ENCODE data around the gene ABCB6. TPM values are rescaled to one million over a fixed set of nuclear protein-coding genes. Genes with fewer than 3 reads are reported as not detected.

ABCB6 gene
- total RNA-seq, 2 donors from 2014 or later: 31.9 to 32.1 TPM

DNA sequence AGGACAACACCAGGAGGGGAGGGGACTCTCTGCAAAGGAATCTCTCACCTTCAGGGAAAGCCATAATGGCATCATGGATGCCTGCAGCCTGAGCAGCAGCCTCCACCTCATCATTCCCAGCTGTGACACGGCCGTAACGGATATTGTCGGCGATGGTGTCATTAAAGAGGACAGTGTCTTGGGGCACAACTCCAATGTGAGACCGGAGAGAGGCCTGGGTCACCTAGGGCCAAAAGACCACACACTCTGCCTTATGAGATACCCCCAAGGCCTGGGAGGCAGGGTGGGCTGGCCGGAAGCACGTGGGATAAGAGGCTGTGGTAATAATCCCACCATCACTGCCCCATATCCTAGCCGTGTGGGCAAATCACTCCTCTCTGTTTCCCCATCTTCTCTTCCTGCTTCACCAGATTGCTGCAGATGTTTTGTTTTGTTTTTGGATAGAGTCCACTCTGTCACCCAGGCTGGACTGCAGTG lies 7.8 kb downstream of the ABCB6 start:
- intact Hi-C loops (cut with DNase I): loop anchor here (10.0 kb wide), 1 partner anchor 84 kb away; no protein-coding TSS in a partner anchor
- H3K9me3 ChIP-seq: no peaks in the 10 kb centered on the region
- whole genome bisulfite sequencing: 89% methylated on average over 9 of the region's 9 CpGs
- no peak overlapping the region for H3K27ac ChIP-seq
- TF ChIP-seq, protein P1, sequence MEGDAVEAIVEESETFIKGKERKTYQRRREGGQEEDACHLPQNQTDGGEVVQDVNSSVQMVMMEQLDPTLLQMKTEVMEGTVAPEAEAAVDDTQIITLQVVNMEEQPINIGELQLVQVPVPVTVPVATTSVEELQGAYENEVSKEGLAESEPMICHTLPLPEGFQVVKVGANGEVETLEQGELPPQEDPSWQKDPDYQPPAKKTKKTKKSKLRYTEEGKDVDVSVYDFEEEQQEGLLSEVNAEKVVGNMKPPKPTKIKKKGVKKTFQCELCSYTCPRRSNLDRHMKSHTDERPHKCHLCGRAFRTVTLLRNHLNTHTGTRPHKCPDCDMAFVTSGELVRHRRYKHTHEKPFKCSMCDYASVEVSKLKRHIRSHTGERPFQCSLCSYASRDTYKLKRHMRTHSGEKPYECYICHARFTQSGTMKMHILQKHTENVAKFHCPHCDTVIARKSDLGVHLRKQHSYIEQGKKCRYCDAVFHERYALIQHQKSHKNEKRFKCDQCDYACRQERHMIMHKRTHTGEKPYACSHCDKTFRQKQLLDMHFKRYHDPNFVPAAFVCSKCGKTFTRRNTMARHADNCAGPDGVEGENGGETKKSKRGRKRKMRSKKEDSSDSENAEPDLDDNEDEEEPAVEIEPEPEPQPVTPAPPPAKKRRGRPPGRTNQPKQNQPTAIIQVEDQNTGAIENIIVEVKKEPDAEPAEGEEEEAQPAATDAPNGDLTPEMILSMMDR (IDR thresholded peaks at IDR 0.05): no peak
- TF ChIP-seq POLR2A (IDR thresholded peaks at IDR 0.05): no peak
- TF ChIP-seq POLR2AphosphoS5 (IDR thresholded peaks at IDR 0.05): no peak
- H3K27me3 ChIP-seq (replicated peaks; ENCODE audit: insufficient read depth): no peaks in the 10 kb centered on the region
- no peak for DNase-seq (ENCODE audit: low spot score)
- peaks cover 6 to 14% of the 10 kb centered on the region in 2 donors for H3K36me3 ChIP-seq
- H3K4me3 ChIP-seq: no peak overlapping the region
- H3K4me1 ChIP-seq (replicated peaks): peaks cover 11% of the 10 kb centered on the region

DNA sequence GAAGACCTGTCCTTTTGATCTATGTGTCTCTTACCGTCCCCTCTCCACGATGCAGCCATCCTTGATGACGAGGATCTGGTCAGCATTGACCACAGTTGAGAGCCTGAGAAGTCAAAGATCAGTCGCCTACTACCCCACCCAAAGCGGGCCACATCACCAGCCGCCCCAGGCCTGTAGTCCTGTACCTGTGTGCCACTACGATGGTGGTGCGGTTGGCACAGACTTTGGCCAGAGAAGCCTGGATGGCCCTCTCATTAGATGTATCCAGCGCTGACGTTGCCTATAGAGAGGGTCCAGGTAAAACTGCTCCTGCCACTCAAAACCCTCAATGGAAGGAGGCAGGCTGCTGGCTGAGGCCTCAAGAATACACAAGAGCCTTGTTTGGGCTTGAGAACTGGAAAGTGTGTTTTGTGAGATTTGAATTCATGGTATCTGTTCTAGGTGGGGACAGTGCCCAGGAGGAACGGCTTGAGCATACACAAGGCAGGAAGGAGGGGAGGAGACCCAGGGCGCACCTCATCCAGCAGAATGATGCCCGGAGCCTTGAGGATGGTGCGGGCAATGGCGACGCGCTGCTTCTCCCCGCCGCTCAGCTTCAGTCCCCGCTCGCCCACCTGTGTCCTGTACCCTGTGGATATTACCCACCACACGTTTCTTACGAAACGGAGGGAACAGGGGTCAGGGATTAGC lies 8.4 kb downstream of the ABCB6 start:
- intact Hi-C loops (cut with DNase I): loop anchor here (10.0 kb wide), 1 partner anchor 84 kb away; no protein-coding TSS in a partner anchor
- no peaks in the 10 kb centered on the region for H3K27me3 ChIP-seq (replicated peaks; ENCODE audit: insufficient read depth)
- H3K36me3 ChIP-seq: peaks cover 6 to 14% of the 10 kb centered on the region in 2 donors
- H3K4me3 ChIP-seq: no peak overlapping the region
- DNase-seq (ENCODE audit: low spot score): no peak
- no peak overlapping the region for H3K27ac ChIP-seq
- TF ChIP-seq POLR2AphosphoS5 (IDR thresholded peaks at IDR 0.05) (no peak), POLR2A (IDR thresholded peaks at IDR 0.05) (no peak)
- TF ChIP-seq, protein P1 (IDR thresholded peaks at IDR 0.05): no peak
- H3K4me1 ChIP-seq (replicated peaks): peaks cover 11% of the 10 kb centered on the region
- no peaks in the 10 kb centered on the region for H3K9me3 ChIP-seq
- WGBS: 92% methylated on average over 24 of the region's 24 CpGs

DNA sequence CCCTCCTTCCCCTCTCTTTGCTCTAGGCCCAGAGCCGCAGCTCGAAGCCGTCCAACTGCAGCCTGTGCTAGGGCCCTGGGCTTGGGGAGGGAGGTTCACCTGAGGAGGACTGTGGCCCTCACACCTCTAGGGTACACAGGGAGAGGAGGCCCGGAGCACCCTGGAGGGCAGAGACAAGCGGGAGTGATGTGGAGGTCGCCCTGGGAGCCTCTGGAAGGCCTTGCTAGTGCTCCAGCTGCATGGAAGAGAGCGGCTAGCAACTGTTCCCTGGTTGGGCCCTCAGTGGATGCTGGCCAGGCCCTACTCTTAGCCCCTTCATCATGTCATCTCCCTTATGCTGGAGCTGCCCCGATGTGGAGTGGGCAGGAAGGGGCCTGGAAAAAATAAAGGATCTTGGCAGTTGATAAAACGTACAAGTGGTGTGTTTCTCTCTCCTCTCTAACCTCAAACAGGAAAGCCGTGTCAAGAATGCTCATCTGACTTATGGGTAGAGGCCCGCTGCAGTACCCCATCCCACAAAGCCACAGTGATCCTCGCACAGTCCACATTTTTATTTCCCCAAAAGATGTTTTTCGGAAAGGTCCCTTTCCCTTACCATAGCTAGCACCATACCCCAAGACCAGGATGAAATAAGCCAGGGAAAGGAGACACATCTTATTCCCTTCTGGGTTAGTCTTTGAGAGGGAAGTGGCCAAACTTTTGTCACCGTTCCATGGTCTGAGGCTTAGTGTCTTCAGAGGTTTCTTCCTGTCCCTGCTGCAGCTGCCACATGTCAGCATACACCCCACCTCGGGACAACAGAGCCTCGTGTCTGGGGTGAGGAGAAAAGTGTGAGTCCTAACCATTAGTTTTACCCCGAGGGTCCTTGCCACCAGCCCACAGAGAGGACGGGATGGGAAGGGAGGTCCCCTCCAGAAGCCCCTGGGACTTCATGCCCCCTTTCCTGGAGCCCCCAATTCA lies 9.2 kb downstream of the ABCB6 start:
- DNase-seq (ENCODE audit: low spot score): no peak
- TF ChIP-seq, protein P1 (IDR thresholded peaks at IDR 0.05): no peak
- TF ChIP-seq POLR2A (IDR thresholded peaks at IDR 0.05) (no peak), POLR2AphosphoS5 (IDR thresholded peaks at IDR 0.05) (no peak)
- Histone ChIP-seq H3K4me1 (replicated peaks) (peaks cover 11% of the 10 kb centered on the region), H3K27ac (peak overlapping the region in 1 of 2 donors; percentile 10), H3K9me3 (no peaks in the 10 kb centered on the region), H3K4me3 (no peak overlapping the region), H3K36me3 (peaks cover 3 to 10% of the 10 kb centered on the region in 2 donors), H3K27me3 (replicated peaks; ENCODE audit: insufficient read depth) (no peaks in the 10 kb centered on the region)
- 82% methylated on average over 18 of the region's 18 CpGs for WGBS
- intact Hi-C loops (cut with DNase I): loop anchor here (10.0 kb wide), 1 partner anchor 85 kb away; no protein-coding TSS in a partner anchor

DNA sequence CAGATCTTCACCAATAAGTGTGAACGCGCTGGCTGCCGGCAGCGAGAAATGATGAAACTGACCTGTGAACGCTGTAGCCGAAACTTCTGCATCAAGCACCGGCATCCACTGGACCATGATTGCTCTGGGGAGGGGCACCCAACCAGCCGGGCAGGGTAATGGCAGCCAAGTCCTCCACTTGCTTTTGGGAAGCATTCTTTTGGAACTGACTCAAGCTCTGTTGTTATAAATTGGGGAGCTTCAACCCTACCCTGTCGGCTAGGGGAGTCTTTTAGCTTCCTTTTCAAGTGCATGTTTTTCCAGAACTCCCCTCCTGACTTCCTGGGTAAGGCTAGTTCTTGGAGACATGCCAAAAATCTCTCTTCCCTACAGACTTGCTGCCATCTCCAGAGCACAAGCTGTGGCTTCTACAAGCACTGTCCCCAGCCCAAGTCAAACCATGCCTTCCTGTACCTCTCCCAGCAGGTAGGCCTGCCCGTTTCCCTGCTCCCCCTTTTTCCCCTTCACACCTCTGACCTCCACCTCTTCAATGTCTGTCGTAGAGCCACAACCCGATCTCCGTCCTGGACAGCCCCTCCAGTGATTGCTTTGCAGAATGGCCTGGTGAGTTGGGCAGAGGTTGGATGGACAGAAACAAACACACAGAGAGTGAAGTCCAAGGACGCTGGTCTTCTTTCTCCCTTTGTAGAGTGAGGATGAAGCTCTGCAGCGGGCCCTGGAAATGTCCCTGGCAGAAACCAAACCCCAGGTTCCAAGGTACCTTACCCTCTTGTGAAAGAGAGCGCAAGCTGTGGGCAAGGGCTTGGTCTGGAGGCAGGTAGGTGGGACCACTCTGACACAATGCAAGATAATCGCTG lies 10.6 kb downstream of the ABCB6 start:
- H3K9me3 ChIP-seq: no peaks in the 10 kb centered on the region
- intact Hi-C loops (cut with DNase I): no loop called here
- H3K4me1 ChIP-seq (replicated peaks): peaks cover 11% of the 10 kb centered on the region
- TF ChIP-seq, protein P1 (IDR thresholded peaks at IDR 0.05): no peak
- TF ChIP-seq POLR2AphosphoS5 (IDR thresholded peaks at IDR 0.05) (peak; percentile 33), POLR2A (IDR thresholded peaks at IDR 0.05) (no peak)
- H3K27ac ChIP-seq: peak overlapping the region; percentile 98 to 99
- peaks cover 3 to 4% of the 10 kb centered on the region in 2 donors for H3K36me3 ChIP-seq
- H3K4me3 ChIP-seq: peak overlapping the region in 1 of 2 donors; percentile 74
- DNase-seq (ENCODE audit: low spot score): peak; percentile 33
- no peaks in the 10 kb centered on the region for H3K27me3 ChIP-seq (replicated peaks; ENCODE audit: insufficient read depth)
- WGBS: 46% methylated on average over 17 of the region's 17 CpGs
